ENCODE measurements around the gene SMPD3. TPM values are rescaled to one million over a fixed set of nuclear protein-coding genes. Genes with fewer than 3 reads are reported as not detected.

The SMPD3 gene
- total and polyA plus RNA-seq, 2 of the 8 experiments (the other 6 are each of a cell fraction or from before 2014, with no cell fraction given): 0.39 to 1.3 TPM

- TF ChIP-seq CHD1 (IDR thresholded peaks at IDR 0.05; ENCODE audit: low read depth, low read length): no peak
- TF ChIP-seq RNF2 (IDR thresholded peaks at IDR 0.05; ENCODE audit: borderline replicate concordance, low read depth, low read length, missing control alignments, poor library complexity, severe bottlenecking): no peak
- TF ChIP-seq CTBP2 (IDR thresholded peaks at IDR 0.05; ENCODE audit: borderline replicate concordance, insufficient read depth, insufficient read length, low read length): no peak
- no peak for TF ChIP-seq SP1 (IDR thresholded peaks at IDR 0.05; ENCODE audit: low read depth, low read length)
- no peak for TF ChIP-seq BACH1 (IDR thresholded peaks at IDR 0.05; ENCODE audit: low read length)
- no peak for TF ChIP-seq CTCF (IDR thresholded peaks at IDR 0.05; ENCODE audit: control extremely low read depth in 1 of 3, insufficient read depth in 1 of 3, low read depth in 1 of 3, low read length in 3 of 3)
- Histone ChIP-seq H3K18ac (ENCODE audit: extremely low read depth, low read length) (no peak overlapping the region), H4K91ac (replicated peaks; ENCODE audit: insufficient read length, low read length) (no peak overlapping the region), H3K4me1 (replicated peaks in 1 of 4; ENCODE audit: control insufficient read depth in 3 of 4, insufficient read depth in 4 of 4, low read length in 3 of 4) (peaks cover 0 to 10% (median 6%) of the 10 kb centered on the region in 4 experiments; a peak in 5 of 7 replicates), H2BK5ac (ENCODE audit: low read depth, low read length) (no peak overlapping the region), H3K14ac (ENCODE audit: insufficient read length) (no peak overlapping the region), H3K36me3 (ENCODE audit: control insufficient read depth in 2 of 4, insufficient read depth in 4 of 4, low read length in 3 of 4) (no peaks in the 10 kb centered on the region), H2BK15ac (ENCODE audit: low read length) (0 out of 2 replicates have a peak overlapping the region, but pooled peaks have one; percentile 81), H4K8ac (ENCODE audit: extremely low read depth, insufficient read depth, low read length) (peak overlapping the region; percentile 59), H3K79me1 (ENCODE audit: low read depth, low read length) (no peaks in the 10 kb centered on the region), H4K20me1 (replicated peaks in 1 of 2; ENCODE audit: control insufficient read depth in 1 of 2, insufficient read depth in 2 of 2, low read length in 2 of 2) (no peaks in the 10 kb centered on the region), H3K79me2 (ENCODE audit: control insufficient read depth in 1 of 2, insufficient read depth in 2 of 2, low read length in 2 of 2) (no peaks in the 10 kb centered on the region), H2BK120ac (replicated peaks; ENCODE audit: low read depth, low read length) (no peak overlapping the region), H2BK12ac (ENCODE audit: low read depth, low read length) (no peak overlapping the region), H3K4me3 (ENCODE audit: extremely low read depth in 1 of 4, insufficient read depth in 2 of 4, low read depth in 3 of 4, low read length in 4 of 4) (no peak overlapping the region), H3K27ac (ENCODE audit: low read depth, low read length) (no peak overlapping the region), H4K5ac (ENCODE audit: insufficient read length, low read depth, low read length) (no peak overlapping the region), H3K23me2 (ENCODE audit: low read depth, low read length) (no peaks in the 10 kb centered on the region; the same call in 1 of the 2 replicates), H3K56ac (replicated peaks; ENCODE audit: insufficient read length, low read depth, low read length) (no peak overlapping the region), H3K4ac (replicated peaks; ENCODE audit: insufficient read length, low read depth, low read length) (no peak overlapping the region), H2BK20ac (ENCODE audit: low read length) (no peak overlapping the region), H3K9ac (replicated peaks in 1 of 4; ENCODE audit: extremely low read depth in 1 of 4, low read depth in 3 of 4, low read length in 3 of 4) (no peak overlapping the region), H3K9me3 (ENCODE audit: insufficient read depth in 2 of 2, low read depth in 1 of 2, low read length in 1 of 2) (peaks cover 0 to 4% of the 10 kb centered on the region in 2 experiments; a peak in 1 of 4 replicates), H3K4me2 (ENCODE audit: insufficient read depth in 1 of 2, low read depth in 2 of 2, low read length in 2 of 2) (no peak overlapping the region), H2AK5ac (ENCODE audit: low read depth, low read length) (no peak overlapping the region), H3K23ac (ENCODE audit: insufficient read length) (no peak overlapping the region), H3K27me3 (replicated peaks in 1 of 4; ENCODE audit: control insufficient read depth in 3 of 4, extremely low read depth in 1 of 4, insufficient read depth in 3 of 4, low read length in 3 of 4) (no peaks in the 10 kb centered on the region), H2AFZ (ENCODE audit: low read length) (no peak overlapping the region)
- DNase-seq (ENCODE audit: low read depth in 1 of 2, low spot score in 2 of 2) (no peak), FAIRE-seq (no peak)
- ChIA-PET CTCF (ENCODE audit: partially characterized antibody) (interaction anchor here (0.6 to 1.3 kb wide), 3 partner anchors 17 to 48 kb away, joined by 3 to 6 read pairs (median 3); no protein-coding TSS in a partner anchor), POLR2A (ENCODE audit: partially characterized antibody) (no interaction called here)
- 87% methylated on average over 5 of the region's 5 CpGs; no CpG with 5 or more reads in 1 of the 2 experiments for WGBS, 2 experiments (ENCODE audit: extremely low coverage in 1 of 2, insufficient coverage in 1 of 2, insufficient read length in 1 of 2, insufficient replicate concordance in 2 of 2, low coverage in 1 of 2, low lambda C conversion rate in 2 of 2, missing lambda C conversion rate in 1 of 2)
Observed at GRCh38 chr16:68493412-68494070, 45.2 kb upstream of the SMPD3 start.
